RWPE1 (cell line): ENCODE measurements around the gene HOXB9.

ENCODE experiments used
- CTCF ChIA-PET: fragments of 350-600 bp; sonication (Branson Sonifier 250); formaldehyde crosslinking; extraction: SDS; loops from one replicate; lab custom pipeline; 2021; lab: Yijun Ruan, JAX
- POLR2A ChIA-PET: fragments of 400-600 bp; formaldehyde crosslinking; extraction: SDS; loops from one replicate; lab custom pipeline; 2020; ENCODE audit warnings: antibody characterized with exemption; ENCODE audit not compliant: low non-redundant PET; lab: Yijun Ruan, JAX
- DNase-seq: peaks from one replicate; pipeline ENCODE4 v3.0.0; 2012; ENCODE audit warnings: low spot score
- H3K27ac ChIP-seq: fragments of 450-650 bp; 2 replicates; pipeline ENCODE4 v1.5.1; 2017
- TF ChIP-seq, protein P1 (sequence below): fragments of 450-650 bp; conservative IDR thresholded peaks from 2 replicates; pipeline ENCODE4 v1.5.1; 2017; ENCODE audit warnings: low read depth, mild to moderate bottlenecking

Gene HOXB9

DNA sequence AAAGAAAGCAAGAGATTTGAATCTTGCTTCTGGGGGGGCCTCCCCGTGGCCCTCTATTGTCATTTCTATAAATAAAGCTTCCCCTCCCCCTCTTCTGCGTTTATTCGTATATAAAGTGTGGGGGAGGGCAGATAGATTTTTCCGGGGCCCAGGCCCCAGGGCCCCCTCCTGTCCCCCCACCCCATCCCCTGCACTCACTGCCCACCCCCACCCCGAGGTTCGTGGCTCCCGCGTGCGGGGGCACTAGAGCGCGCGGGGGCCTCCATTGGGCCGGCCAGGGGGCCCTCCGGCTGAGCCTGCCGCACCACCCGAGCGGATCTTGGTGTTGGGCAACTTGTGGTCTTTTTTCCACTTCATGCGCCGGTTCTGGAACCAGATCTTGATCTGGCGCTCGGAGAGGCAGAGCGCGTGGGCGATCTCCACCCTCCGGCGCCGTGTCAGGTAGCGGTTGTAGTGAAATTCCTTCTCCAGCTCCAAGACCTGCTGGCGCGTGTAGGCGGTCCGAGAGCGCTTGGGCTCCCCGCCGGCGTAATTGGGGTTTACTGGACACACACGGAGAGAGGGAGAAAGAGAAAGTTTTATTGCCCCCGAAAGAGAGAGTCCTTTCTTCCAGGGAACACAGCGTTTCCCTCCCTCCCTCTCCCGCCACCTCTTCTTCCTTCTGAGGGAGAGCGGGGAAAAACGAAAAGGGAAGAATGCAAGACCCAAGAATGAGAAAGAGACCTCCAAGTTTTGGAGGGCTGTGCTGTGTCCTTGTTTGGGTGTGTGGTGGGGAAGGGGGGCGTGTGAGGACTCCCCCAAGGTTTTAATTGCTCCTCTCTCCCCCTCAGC lies 49.5 kb downstream of the HOXB9 start:
- CTCF ChIA-PET: interaction anchor here (0.7 kb wide), 1 partner anchor 177 kb away, joined by 3 read pairs; no protein-coding TSS in a partner anchor
- DNase-seq: peak; percentile 60
- peak overlapping the region; percentile 74 for H3K27ac ChIP-seq

DNA sequence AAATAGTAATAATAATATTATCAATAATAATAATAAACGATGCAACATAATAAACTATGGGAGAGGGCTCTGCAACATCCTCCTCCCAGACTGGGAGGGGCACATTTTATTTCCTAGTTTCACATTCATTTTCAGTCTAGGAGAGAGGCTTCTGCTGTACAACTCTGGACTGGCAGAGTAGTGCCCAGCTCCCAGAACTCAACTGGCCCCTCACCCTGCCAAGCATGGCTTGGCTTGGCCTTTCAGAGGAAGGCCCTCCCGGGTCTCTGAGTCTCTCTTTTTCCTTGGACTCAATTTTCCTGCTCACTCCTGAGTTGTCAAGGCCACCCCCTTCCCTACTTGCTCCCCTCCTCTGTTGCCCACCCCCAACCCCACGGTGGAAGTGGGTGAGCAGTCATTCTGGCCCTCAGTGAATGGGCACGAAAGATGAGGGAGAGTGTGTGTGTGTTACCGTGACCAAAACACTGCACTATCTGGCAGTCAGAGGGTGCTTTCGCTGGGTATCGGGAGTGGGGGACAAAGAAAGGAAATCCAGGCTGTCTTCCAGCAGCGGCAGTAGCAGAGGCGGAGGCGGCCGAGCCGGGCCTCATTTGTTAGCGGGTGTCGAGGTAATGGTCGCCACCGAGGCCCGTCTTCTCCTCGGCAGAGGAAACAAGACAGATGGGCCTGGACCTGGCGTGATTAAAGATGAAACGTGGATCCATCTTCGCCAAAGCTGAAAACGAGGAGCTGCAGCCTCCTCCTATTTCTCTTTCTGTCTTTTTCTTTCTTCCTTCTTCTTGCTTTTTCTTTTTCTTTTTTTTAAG lies 50.3 kb downstream of the HOXB9 start:
- ChIA-PET CTCF (no interaction called here), POLR2A (no interaction called here)
- TF ChIP-seq, protein P1, sequence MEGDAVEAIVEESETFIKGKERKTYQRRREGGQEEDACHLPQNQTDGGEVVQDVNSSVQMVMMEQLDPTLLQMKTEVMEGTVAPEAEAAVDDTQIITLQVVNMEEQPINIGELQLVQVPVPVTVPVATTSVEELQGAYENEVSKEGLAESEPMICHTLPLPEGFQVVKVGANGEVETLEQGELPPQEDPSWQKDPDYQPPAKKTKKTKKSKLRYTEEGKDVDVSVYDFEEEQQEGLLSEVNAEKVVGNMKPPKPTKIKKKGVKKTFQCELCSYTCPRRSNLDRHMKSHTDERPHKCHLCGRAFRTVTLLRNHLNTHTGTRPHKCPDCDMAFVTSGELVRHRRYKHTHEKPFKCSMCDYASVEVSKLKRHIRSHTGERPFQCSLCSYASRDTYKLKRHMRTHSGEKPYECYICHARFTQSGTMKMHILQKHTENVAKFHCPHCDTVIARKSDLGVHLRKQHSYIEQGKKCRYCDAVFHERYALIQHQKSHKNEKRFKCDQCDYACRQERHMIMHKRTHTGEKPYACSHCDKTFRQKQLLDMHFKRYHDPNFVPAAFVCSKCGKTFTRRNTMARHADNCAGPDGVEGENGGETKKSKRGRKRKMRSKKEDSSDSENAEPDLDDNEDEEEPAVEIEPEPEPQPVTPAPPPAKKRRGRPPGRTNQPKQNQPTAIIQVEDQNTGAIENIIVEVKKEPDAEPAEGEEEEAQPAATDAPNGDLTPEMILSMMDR: no peak
- H3K27ac ChIP-seq: peak overlapping the region; percentile 74
- no peak for DNase-seq

More for the DNA sequence above, 49.5 kb downstream of the HOXB9 start:
- POLR2A ChIA-PET: no interaction called here
- TF ChIP-seq, protein P1: no peak

DNA sequence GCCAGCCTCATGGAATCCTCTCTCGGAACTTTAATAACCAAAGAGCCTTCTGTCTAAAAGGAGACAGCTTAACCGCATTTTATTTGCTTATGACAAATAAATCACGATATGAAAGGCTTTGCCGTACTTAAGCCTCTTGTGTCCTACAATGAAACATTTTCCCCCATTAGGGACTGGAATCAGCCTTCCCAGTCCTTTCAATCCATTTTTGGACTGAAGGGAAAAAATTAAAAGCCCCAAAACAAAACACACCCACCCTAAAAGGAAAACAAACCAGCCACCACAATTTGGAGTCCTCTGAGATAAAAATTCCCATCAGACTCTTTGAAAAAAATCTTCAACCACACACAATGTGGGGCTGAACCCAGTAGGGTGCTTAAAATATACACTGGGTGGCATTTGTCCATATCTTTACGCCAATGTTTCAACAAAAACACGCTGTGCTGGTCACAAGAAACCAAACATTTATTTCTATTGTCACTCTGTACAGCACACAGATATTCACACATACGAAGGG lies 51.0 kb downstream of the HOXB9 start:
- no peak for DNase-seq
- TF ChIP-seq, protein P1: no peak
- ChIA-PET POLR2A (no interaction called here), CTCF (interaction anchor here (0.7 kb wide), 1 partner anchor 13 kb away, joined by 3 read pairs; no protein-coding TSS in a partner anchor)
- H3K27ac ChIP-seq: no peak overlapping the region

DNA sequence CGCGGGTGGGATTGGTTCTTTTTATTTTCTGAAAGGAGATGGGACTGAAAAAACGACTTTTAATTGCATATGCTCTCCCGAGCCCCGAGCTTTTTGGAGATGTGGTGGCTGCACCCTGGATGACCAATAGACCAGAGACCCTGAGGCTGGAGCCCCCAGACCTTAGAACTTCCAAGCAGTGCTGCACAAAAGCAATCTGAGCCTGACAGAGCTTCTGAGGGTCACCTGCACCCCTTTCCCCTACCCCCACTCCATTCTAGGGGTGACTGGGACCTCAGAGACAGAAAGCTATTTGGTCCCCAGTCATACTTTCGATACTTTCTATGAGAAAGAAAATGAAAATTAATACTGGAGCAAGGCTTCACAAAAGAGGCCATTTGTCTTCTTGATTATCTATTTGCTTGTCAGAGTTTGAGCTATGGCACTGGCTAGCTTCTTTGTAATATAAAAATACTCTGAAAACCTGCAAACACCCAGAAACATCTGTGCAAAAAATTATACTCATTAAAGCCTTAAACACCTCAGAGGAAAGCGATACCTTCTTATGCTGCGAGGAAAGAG lies 51.6 kb downstream of the HOXB9 start:
- no peak for DNase-seq
- 0 out of 2 replicates have a peak overlapping the region, but pooled peaks have one; percentile 0 for H3K27ac ChIP-seq
- ChIA-PET POLR2A (no interaction called here), CTCF (interaction anchor here (0.6 to 0.7 kb wide), 3 partner anchors 12 to 62 kb away, joined by 3 to 4 read pairs (median 3); no protein-coding TSS in a partner anchor)
- TF ChIP-seq, protein P1: no peak

DNA sequence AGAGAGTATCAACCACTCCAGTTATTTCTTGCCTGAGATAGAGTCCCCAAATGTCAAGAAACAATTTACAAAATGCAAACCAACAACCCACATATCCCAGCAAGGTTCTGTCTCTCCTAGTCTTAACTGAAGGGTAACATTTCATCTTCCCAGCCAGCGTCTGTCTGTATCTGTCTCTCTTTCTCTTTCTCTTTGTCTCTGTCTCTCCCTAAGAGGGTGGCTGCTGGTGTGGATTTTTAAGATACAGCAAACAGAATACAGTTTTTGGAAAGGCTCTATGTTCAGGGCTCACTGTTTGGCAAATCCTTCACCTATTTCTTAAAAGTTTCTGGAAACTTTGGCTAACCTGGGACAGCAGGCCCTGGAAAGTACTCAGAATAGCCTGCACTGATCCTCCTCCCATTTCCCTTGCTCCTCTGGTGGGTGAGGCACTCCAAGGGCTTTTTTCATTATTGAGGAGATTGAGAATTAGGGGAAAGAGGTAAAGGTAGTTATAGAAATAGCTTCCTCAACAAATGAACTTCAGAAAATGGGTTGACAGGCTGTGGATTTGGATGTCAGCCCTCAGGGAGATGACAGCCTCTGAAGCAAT lies 54.2 kb downstream of the HOXB9 start:
- no peak overlapping the region for H3K27ac ChIP-seq
- ChIA-PET POLR2A (no interaction called here), CTCF (no interaction called here)
- no peak for DNase-seq
- TF ChIP-seq, protein P1: no peak
